SU-DHL-6 (cell line): Measurements from ENCODE around the gene ERN1.

Experiments used
- H2AFZ ChIP-seq: fragments of 200-600 bp; sonication (generic); 2 replicates; pipeline ENCODE4 v1.6.1; 2014; ENCODE audit warnings: low read depth, mild to moderate bottlenecking, moderate library complexity, mixed read lengths, antibody characterized with exemption, low read length; ENCODE audit not compliant: severe bottlenecking
- H3F3A ChIP-seq: fragments of 200-600 bp; shearing (Covaris generic); 2 replicates; pipeline ENCODE4 v1.6.0; 2016; ENCODE audit warnings: antibody characterized with exemption, mild to moderate bottlenecking; ENCODE audit not compliant: insufficient read depth
- H3K27ac ChIP-seq: fragments of 200-600 bp; sonication (generic); 2 replicates; pipeline ENCODE4 v1.5.1; 2016; ENCODE audit warnings: low read depth, mild to moderate bottlenecking, low read length, moderate library complexity, mixed read lengths
- H3K27me3 ChIP-seq: fragments of 200-600 bp; sonication (generic), shearing (Covaris generic); 2 replicates; pipeline ENCODE4 v1.6.0; 2014; ENCODE audit warnings: mild to moderate bottlenecking, low read length
- H3K36me3 ChIP-seq: fragments of 200-600 bp; sonication (generic); 2 replicates; pipeline ENCODE4 v1.6.1; 2014; ENCODE audit warnings: mild to moderate bottlenecking, low read length, mixed read lengths
- H3K4me2 ChIP-seq: fragments of 300-600, 200-600 bp; shearing (Covaris generic), sonication (generic); 2 replicates; pipeline ENCODE4 v1.6.0; 2014; ENCODE audit warnings: low read length, low read depth, mild to moderate bottlenecking; ENCODE audit not compliant: poor library complexity, severe bottlenecking
- H3K4me3 ChIP-seq: fragments of 200-600 bp; sonication (generic); 2 replicates; pipeline ENCODE4 v1.5.1; 2014; ENCODE audit warnings: antibody characterized with exemption, low read length, mild to moderate bottlenecking, mixed read lengths; ENCODE audit not compliant: insufficient read depth, poor library complexity, severe bottlenecking
- H3K79me2 ChIP-seq: fragments of 200-600 bp; sonication (generic); 2 replicates; pipeline ENCODE4 v1.6.1; 2014; ENCODE audit warnings: mild to moderate bottlenecking, low read length, moderate library complexity; ENCODE audit not compliant: insufficient read depth
- H3K9ac ChIP-seq: fragments of 200-600 bp; sonication (generic); 2 replicates; pipeline ENCODE4 v1.7.0; 2014; ENCODE audit warnings: mild to moderate bottlenecking, low read length
- H3K9me2 ChIP-seq: fragments of 200-600 bp; sonication (generic); replicated peaks from 2 replicates; pipeline ENCODE4 v1.6.1; 2014; ENCODE audit warnings: low read length; ENCODE audit not compliant: insufficient read depth
- H3K9me3 ChIP-seq: fragments of 200-600 bp; sonication (generic); 2 replicates; pipeline ENCODE4 v1.6.1; 2014; ENCODE audit warnings: low read length, mixed read lengths; ENCODE audit not compliant: insufficient read depth
- H4K20me1 ChIP-seq: fragments of 200-600 bp; sonication (generic); 2 replicates; pipeline ENCODE4 v1.6.1; 2014; ENCODE audit warnings: low read depth, mild to moderate bottlenecking, antibody characterized with exemption, low read length, moderate library complexity, mixed read lengths
- EZH2phosphoT487 ChIP-seq: fragments of 200-600 bp; sonication (generic), shearing (Covaris generic); conservative IDR thresholded peaks from 2 replicates; pipeline ENCODE4 v1.6.1; 2018; ENCODE audit warnings: mild to moderate bottlenecking, antibody characterized with exemption, low read length, moderate library complexity, mixed read lengths
- TF ChIP-seq, protein P1 (sequence below): fragments of 200-600 bp; sonication (generic); IDR thresholded peaks from one replicate; pipeline ENCODE4 v1.5.1; 2017; ENCODE audit warnings: antibody characterized with exemption, mild to moderate bottlenecking, low read length, moderate library complexity; ENCODE audit not compliant: insufficient read depth, poor library complexity, severe bottlenecking

Gene ERN1

DNA sequence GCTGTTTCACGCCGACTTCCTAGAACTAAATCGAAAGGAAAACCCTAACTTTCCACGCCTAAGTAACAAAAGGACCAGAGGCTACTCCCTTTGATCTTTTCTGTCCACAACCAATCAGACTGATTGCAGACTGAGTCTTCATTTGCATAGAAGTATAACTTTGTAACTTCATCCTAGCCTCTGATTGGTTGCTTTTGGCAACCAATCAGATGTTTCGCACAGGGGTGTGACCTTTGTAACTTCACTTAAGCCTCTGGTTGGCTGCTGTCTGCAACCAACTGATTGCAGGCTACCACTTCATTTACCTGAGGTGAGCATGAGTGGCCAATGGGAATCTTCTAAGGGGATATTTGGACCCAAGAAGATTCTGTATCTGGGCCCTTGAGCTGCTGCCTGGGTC lies 92.1 kb downstream of the ERN1 start:
- Histone ChIP-seq H2AFZ (no peak overlapping the region), H3K4me3 (no peak overlapping the region), H3K9ac (no peak overlapping the region), H3K9me3 (no peaks in the 10 kb centered on the region), H3K27me3 (no peaks in the 10 kb centered on the region), H3K4me2 (no peak overlapping the region), H3K27ac (no peak overlapping the region), H3K79me2 (no peaks in the 10 kb centered on the region), H4K20me1 (no peaks in the 10 kb centered on the region), H3F3A (no peaks in the 10 kb centered on the region), H3K9me2 (no peaks in the 10 kb centered on the region), H3K36me3 (no peaks in the 10 kb centered on the region)
- TF ChIP-seq, protein P1, sequence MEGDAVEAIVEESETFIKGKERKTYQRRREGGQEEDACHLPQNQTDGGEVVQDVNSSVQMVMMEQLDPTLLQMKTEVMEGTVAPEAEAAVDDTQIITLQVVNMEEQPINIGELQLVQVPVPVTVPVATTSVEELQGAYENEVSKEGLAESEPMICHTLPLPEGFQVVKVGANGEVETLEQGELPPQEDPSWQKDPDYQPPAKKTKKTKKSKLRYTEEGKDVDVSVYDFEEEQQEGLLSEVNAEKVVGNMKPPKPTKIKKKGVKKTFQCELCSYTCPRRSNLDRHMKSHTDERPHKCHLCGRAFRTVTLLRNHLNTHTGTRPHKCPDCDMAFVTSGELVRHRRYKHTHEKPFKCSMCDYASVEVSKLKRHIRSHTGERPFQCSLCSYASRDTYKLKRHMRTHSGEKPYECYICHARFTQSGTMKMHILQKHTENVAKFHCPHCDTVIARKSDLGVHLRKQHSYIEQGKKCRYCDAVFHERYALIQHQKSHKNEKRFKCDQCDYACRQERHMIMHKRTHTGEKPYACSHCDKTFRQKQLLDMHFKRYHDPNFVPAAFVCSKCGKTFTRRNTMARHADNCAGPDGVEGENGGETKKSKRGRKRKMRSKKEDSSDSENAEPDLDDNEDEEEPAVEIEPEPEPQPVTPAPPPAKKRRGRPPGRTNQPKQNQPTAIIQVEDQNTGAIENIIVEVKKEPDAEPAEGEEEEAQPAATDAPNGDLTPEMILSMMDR, result no peak
- TF ChIP-seq EZH2phosphoT487, result no peak

GRCh38 chr17:64037180-64037579 lies 92.8 kb downstream of the ERN1 start:
- Histone ChIP-seq H3K36me3 (no peaks in the 10 kb centered on the region), H3K27me3 (no peaks in the 10 kb centered on the region), H3K4me2 (no peak overlapping the region), H3K4me3 (no peak overlapping the region), H3K9me2 (no peaks in the 10 kb centered on the region), H3K27ac (no peak overlapping the region), H3K79me2 (no peaks in the 10 kb centered on the region), H3K9ac (no peak overlapping the region), H4K20me1 (no peaks in the 10 kb centered on the region), H3K9me3 (no peaks in the 10 kb centered on the region), H2AFZ (no peak overlapping the region), H3F3A (no peaks in the 10 kb centered on the region)
- TF ChIP-seq, protein P1, result no peak
- TF ChIP-seq EZH2phosphoT487, result no peak

- H3K9ac ChIP-seq, result no peak overlapping the region
- TF ChIP-seq, protein P1, result peak; percentile 14
- TF ChIP-seq EZH2phosphoT487, result no peak
- H3K27me3 ChIP-seq, result no peaks in the 10 kb centered on the region
- H3K9me3 ChIP-seq, result no peaks in the 10 kb centered on the region
- no peaks in the 10 kb centered on the region for H3K79me2 ChIP-seq
- H3K4me2 ChIP-seq, result no peak overlapping the region
- no peaks in the 10 kb centered on the region for H3K36me3 ChIP-seq
- H3K9me2 ChIP-seq, result no peaks in the 10 kb centered on the region
- H2AFZ ChIP-seq, result no peak overlapping the region
- no peak overlapping the region for H3K4me3 ChIP-seq
- no peaks in the 10 kb centered on the region for H4K20me1 ChIP-seq
- no peaks in the 10 kb centered on the region for H3F3A ChIP-seq
- H3K27ac ChIP-seq, result no peak overlapping the region
Measured at GRCh38 chr17:64036198-64036922, 93.6 kb downstream of the ERN1 start.
